GM20000 (cell line): ENCODE data around the gene TAOK1.

Experiments used
- DNase-seq: peaks from one replicate; pipeline ENCODE4 v3.0.0; 2012; ENCODE audit warnings: low spot score
- TF ChIP-seq, protein P1 (sequence below): IDR thresholded peaks from 2 replicates; pipeline ENCODE4 v1.5.1; 2012; ENCODE audit warnings: mild to moderate bottlenecking, control low read depth; ENCODE audit errors: extremely low read depth, missing control alignments

TAOK1 gene

DNA sequence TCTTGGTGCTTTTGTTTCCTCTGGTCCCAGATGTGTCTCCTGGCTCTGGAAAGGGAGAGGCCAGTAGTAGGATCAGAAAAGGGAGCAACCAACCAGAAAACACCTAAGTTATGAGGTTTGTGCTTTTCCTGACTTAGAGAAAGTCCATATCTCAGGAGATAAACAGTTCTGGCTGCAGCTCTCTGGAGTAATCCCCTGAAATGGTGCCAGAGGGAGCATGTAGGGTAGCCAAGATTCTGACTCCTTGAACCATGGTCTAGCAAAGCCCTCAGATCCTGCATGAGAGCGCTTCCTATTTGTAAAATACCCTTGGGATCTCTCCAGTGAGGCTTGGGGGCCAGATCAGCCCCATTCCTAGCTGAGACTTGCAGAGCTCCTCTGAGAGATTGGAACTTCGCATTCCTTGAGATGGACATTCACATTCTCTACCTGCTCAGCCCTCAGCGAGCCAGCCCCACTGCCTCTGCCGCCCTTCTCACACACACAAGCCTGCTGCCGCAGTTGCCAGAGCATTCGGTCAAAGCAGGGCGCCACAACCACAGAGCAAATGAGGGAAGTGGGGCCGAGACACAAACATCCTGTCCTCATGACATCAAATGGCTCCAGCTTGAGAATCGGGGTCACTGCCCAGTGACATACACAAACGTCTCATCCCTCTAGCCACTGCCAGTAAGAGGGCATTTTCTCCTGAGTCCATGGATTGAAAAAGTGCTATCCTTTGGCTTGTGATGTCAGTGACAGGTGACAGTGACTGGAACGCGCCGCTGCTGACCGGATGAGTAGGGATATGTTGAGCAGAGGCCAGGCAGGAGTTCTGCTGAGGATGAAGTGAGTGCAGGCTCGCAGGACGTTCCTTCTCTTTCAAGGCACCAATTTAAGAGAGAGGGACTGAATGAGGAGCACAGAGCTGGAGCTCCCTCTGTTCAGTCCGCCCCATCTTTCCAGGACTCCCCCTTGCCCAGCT, 171.7 kb downstream of the TAOK1 start:
- no peak for DNase-seq

DNA sequence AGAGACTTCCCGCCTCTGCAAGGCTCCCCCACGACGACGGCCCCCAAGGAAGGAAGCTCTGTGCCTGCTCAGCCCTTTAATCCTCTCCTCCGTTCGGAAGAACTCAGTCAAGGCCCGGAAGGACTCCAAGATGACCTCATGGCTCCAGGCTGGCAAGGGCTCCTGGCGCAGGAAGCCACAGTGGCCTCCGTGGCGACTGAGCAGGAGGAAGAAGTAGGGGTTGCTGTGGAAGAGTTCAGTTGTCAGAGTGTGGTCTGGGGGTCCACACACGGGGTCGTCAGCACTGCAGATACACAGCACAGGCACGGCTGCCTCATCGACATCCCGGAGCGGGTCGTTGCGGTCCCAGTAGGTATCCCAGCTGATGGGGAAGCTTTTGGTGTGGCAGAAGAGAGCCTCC, 172.5 kb downstream of the TAOK1 start:
- DNase-seq = no peak
- TF ChIP-seq, protein P1, sequence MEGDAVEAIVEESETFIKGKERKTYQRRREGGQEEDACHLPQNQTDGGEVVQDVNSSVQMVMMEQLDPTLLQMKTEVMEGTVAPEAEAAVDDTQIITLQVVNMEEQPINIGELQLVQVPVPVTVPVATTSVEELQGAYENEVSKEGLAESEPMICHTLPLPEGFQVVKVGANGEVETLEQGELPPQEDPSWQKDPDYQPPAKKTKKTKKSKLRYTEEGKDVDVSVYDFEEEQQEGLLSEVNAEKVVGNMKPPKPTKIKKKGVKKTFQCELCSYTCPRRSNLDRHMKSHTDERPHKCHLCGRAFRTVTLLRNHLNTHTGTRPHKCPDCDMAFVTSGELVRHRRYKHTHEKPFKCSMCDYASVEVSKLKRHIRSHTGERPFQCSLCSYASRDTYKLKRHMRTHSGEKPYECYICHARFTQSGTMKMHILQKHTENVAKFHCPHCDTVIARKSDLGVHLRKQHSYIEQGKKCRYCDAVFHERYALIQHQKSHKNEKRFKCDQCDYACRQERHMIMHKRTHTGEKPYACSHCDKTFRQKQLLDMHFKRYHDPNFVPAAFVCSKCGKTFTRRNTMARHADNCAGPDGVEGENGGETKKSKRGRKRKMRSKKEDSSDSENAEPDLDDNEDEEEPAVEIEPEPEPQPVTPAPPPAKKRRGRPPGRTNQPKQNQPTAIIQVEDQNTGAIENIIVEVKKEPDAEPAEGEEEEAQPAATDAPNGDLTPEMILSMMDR = no peak

More for the DNA sequence above, 171.7 kb downstream of the TAOK1 start:
- TF ChIP-seq, protein P1 = no peak

DNA sequence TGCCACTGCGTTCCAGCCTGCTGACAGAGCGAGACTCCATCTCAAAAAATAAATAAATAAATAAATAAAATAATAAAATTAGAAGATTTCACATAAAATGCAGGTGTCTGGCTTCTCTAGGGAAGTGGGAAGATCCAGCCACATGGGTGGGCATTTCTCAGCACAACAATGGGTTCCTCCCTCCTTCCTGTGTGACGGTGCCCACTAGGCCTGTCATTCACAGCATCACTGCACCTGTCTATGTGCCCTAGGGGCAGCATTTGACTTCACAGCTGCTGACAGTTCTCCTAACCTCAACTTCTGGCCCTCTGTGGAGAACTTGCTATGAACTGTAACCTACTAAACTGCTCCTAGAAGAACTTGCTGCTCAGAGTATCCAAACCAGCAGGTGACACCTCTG, 173.7 kb downstream of the TAOK1 start:
- no peak for DNase-seq
- TF ChIP-seq, protein P1 = no peak

DNA sequence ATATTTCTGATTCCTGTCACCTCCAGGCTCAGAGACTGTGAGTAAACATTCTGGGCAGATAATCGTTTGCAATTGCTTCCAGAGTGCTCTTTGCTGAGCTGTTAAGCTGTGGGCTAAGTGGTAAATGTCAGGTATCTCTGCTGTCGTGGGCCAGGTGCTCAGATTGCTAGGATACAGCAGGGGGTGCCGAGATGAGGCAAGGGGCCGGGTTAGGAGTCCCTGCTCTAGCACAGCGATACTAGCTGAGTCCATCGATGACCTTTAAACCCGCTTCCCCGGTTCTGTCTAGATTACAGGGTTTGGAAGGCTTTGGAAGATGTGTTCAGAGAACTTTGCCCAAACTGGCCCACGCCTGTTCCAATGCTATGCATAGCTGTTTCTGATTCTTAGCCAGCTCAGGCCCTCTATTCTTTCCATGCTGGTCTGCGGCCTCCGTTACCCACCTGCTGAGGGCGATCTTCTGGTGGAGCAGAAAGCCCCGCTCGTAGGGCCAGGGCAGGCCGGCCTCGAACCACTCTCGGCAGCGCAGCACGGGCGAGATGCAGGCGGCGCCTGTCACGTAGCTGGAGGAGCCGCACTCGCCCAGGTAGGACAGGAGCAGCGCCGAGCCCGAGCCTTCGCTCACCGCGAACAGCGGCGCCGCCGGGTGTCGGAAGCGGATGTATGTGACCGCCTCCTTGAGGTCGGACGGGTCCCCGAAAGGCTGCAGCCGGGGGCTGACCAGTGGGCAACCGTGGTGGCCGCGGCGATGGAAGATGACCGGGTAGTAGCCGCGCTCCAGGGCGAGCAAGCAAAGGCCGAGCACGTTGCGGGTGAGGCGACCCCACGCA, 175.7 kb downstream of the TAOK1 start:
- peak; percentile 74 for DNase-seq
- TF ChIP-seq, protein P1 = no peak

DNA sequence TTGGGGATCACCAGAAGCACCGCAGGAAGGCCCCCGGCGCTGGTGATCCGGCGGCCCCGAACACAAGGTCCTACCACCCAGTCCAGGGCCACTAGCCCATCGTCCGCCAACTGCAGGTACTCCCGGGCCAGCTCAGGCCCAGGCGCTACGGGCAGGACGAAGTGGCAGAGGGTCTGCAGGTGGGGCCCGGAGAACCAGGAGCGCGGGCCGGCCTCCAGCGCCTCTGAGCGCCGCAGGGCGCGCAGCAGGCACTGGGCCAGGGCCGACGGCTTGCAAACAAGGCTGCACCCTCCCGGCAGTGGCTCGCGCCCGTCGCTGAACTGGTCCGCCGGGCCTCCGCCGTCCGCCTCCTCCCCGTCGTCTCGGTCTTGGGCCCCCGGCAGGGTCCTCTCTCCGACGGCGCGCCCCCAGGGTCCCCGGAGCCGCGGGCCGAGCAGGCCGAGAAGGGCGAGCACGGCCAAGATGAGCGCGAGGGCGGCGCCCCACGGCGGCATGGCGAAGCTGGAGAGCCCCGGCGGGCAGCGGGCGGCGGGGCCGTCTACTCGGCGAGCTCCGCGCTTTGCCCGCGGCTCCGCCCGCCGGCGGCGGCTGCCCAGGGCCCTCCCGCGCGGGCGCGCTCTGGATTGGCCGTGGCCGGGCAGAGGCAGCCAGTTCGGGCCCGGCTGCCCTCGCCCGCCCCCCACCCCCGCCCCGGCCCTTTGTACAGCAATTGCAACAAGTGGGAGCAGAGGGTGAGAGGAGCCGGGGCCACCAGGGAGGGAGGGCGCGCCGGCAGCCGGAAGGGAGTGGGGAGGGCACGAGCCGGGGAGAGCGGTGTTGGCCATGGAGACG, 176.5 kb downstream of the TAOK1 start, which contains the start of gene ABHD15:
Gene ABHD15, minus strand, starts transcription at position 565 of the 831 bp plus-strand sequence. Its CDS starts 71 bp downstream, at position 494.
- TF ChIP-seq, protein P1 = no peak
- peak; percentile 86 for DNase-seq

DNA sequence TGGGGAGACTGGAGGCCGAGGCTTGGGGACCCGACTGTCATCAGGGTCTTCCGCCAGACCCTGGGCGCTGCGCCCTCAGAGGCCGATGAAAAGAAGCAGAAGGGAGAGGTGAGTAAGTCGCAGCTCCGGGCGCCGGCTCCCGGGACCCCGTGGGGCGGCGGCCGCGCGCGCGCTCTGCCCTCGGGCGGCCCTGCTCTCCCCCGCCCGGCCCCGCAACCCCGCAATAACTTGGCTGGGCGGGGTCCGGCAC, 177.1 kb downstream of the TAOK1 start:
- TF ChIP-seq, protein P1 = no peak
- peak; percentile 62 for DNase-seq
